Pulmonary artery endothelial cell (primary cell): ENCODE measurements around the gene USP47. TPM values are rescaled to one million over a fixed set of nuclear protein-coding genes. Genes with fewer than 3 reads are reported as not detected.

Source experiments
- DNase-seq: peaks from one replicate; pipeline ENCODE4 v3.0.0-alpha.2; 2011; ENCODE audit warnings: low read depth, low spot score
- total RNA-seq: library from RNA; depleted of rRNA; stranded (reverse); fragments of >200 nt; gene quantifications from 2 replicates; pipeline ENCODE4 v1.2.3, GENCODE V29; 2014

Gene USP47
- total RNA-seq, 1 donor from 2014 or later: 73.3 TPM

GRCh38 chr11:11980841-11981308 is 139.1 kb downstream of the USP47 start:
- DNase-seq: no peak

- no peak for DNase-seq
Observed at GRCh38 chr11:11981364-11981763, 139.6 kb downstream of the USP47 start.

GRCh38 chr11:11981840-11982239 is 140.1 kb downstream of the USP47 start:
- DNase-seq: no peak

- DNase-seq: no peak
Observed at GRCh38 chr11:11982461-11982860, 140.7 kb downstream of the USP47 start.

GRCh38 chr11:11982975-11983374 is 141.2 kb downstream of the USP47 start:
- DNase-seq: no peak

- no peak for DNase-seq
Observed at GRCh38 chr11:11983427-11983826, 141.7 kb downstream of the USP47 start.

- no peak for DNase-seq
Observed at GRCh38 chr11:11984563-11984962, 142.8 kb downstream of the USP47 start.

- DNase-seq: no peak
Observed at GRCh38 chr11:11985016-11985715, 143.4 kb downstream of the USP47 start.

- DNase-seq: no peak
Observed at GRCh38 chr11:11985954-11986949, 144.5 kb downstream of the USP47 start.

GRCh38 chr11:11987503-11988022 is 145.8 kb downstream of the USP47 start:
- no peak for DNase-seq

GRCh38 chr11:11988099-11988651 is 146.4 kb downstream of the USP47 start:
- DNase-seq: peak; percentile 54

- DNase-seq: no peak
Observed at GRCh38 chr11:11988681-11989261, 147.0 kb downstream of the USP47 start.

GRCh38 chr11:11989774-11990744 is 148.3 kb downstream of the USP47 start:
- no peak for DNase-seq

GRCh38 chr11:11992257-11993212 is 150.8 kb downstream of the USP47 start:
- DNase-seq: no peak

GRCh38 chr11:11993839-11994238 is 152.1 kb downstream of the USP47 start:
- DNase-seq: no peak

GRCh38 chr11:11995601-11996000 is 153.8 kb downstream of the USP47 start:
- DNase-seq: no peak

- no peak for DNase-seq
Observed at GRCh38 chr11:11996321-11997048, 154.7 kb downstream of the USP47 start.

GRCh38 chr11:11997049-11997322 is 155.2 kb downstream of the USP47 start:
- no peak for DNase-seq
